Measurements from ENCODE around the gene RNF112.

Gene RNF112

GRCh38 chr17:19390951-19391350 lies 20.1 kb upstream of the RNF112 start:
- no peak for DNase-seq

GRCh38 chr17:19391432-19391831 lies 19.6 kb upstream of the RNF112 start:
- DNase-seq, result no peak

GRCh38 chr17:19392303-19392702 lies 18.7 kb upstream of the RNF112 start:
- DNase-seq, result no peak

- DNase-seq, result no peak
These were observed 13.4 kb upstream of the RNF112 start for GRCh38 chr17:19397556-19398041.

- DNase-seq, result no peak
These were observed 12.5 kb upstream of the RNF112 start for GRCh38 chr17:19398301-19399181.

- no peak for DNase-seq
These were observed 11.1 kb upstream of the RNF112 start for GRCh38 chr17:19399750-19400450.

GRCh38 chr17:19401321-19402010 lies 9.6 kb upstream of the RNF112 start:
- no peak for DNase-seq

GRCh38 chr17:19402171-19402570 lies 8.9 kb upstream of the RNF112 start:
- DNase-seq, result no peak

GRCh38 chr17:19403021-19403420 lies 8.0 kb upstream of the RNF112 start:
- no peak for DNase-seq

- no peak for DNase-seq
These were observed 6.8 kb upstream of the RNF112 start for GRCh38 chr17:19404264-19404663.

- DNase-seq, result no peak
These were observed 5.9 kb upstream of the RNF112 start for GRCh38 chr17:19405114-19405513.

GRCh38 chr17:19407601-19408345 lies 3.3 kb upstream of the RNF112 start:
- DNase-seq, result no peak

- no peak for DNase-seq
These were observed 2.7 kb upstream of the RNF112 start for GRCh38 chr17:19408346-19408710.

- DNase-seq, result no peak
These were observed 2.0 kb upstream of the RNF112 start for GRCh38 chr17:19409066-19409465.

GRCh38 chr17:19409509-19409908 lies 1.5 kb upstream of the RNF112 start:
- DNase-seq, result no peak

GRCh38 chr17:19410091-19410490 lies 941 bp upstream of the RNF112 start:
- DNase-seq, result no peak

- DNase-seq, result peak; percentile 45
These were observed 599 bp downstream of the RNF112 start for GRCh38 chr17:19411631-19412030.

- DNase-seq, result no peak
These were observed 1.5 kb downstream of the RNF112 start for GRCh38 chr17:19412510-19412909.

- no peak for DNase-seq
These were observed 2.0 kb downstream of the RNF112 start for GRCh38 chr17:19412984-19413383.

GRCh38 chr17:19413761-19414160 lies 2.7 kb downstream of the RNF112 start:
- no peak for DNase-seq

- no peak for DNase-seq
These were observed 3.6 kb downstream of the RNF112 start for GRCh38 chr17:19414396-19415280.

- no peak for DNase-seq
These were observed 4.3 kb downstream of the RNF112 start for GRCh38 chr17:19415311-19415710.

Measured in NCI-H1694 (cell line).